ENCODE data around the gene EPC1.

Gene EPC1

GRCh38 chr10:32329061-32329460 lies 17.9 kb downstream of the EPC1 start:
- TF ChIP-seq FOXM1 (IDR thresholded peaks at IDR 0.05; ENCODE audit: borderline replicate concordance, low read depth), result no peak
- no peak for TF ChIP-seq TAF1 (IDR thresholded peaks at IDR 0.05; ENCODE audit: low read depth)
- TF ChIP-seq CEBPB (IDR thresholded peaks at IDR 0.05), result no peak
- no peak for TF ChIP-seq EP300 (IDR thresholded peaks at IDR 0.05; ENCODE audit: borderline replicate concordance)
- TF ChIP-seq TCF12 (IDR thresholded peaks at IDR 0.05; ENCODE audit: low read depth), result no peak
- no peak for TF ChIP-seq NFIC (IDR thresholded peaks at IDR 0.05)
- TF ChIP-seq, protein P1, sequence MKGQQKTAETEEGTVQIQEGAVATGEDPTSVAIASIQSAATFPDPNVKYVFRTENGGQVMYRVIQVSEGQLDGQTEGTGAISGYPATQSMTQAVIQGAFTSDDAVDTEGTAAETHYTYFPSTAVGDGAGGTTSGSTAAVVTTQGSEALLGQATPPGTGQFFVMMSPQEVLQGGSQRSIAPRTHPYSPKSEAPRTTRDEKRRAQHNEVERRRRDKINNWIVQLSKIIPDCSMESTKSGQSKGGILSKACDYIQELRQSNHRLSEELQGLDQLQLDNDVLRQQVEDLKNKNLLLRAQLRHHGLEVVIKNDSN (IDR thresholded peaks at IDR 0.05), result no peak
- no peak for TF ChIP-seq TEAD4 (IDR thresholded peaks at IDR 0.05)
- TF ChIP-seq ZBTB7A (IDR thresholded peaks at IDR 0.05; ENCODE audit: low read depth), result no peak
- TF ChIP-seq, protein P2, sequence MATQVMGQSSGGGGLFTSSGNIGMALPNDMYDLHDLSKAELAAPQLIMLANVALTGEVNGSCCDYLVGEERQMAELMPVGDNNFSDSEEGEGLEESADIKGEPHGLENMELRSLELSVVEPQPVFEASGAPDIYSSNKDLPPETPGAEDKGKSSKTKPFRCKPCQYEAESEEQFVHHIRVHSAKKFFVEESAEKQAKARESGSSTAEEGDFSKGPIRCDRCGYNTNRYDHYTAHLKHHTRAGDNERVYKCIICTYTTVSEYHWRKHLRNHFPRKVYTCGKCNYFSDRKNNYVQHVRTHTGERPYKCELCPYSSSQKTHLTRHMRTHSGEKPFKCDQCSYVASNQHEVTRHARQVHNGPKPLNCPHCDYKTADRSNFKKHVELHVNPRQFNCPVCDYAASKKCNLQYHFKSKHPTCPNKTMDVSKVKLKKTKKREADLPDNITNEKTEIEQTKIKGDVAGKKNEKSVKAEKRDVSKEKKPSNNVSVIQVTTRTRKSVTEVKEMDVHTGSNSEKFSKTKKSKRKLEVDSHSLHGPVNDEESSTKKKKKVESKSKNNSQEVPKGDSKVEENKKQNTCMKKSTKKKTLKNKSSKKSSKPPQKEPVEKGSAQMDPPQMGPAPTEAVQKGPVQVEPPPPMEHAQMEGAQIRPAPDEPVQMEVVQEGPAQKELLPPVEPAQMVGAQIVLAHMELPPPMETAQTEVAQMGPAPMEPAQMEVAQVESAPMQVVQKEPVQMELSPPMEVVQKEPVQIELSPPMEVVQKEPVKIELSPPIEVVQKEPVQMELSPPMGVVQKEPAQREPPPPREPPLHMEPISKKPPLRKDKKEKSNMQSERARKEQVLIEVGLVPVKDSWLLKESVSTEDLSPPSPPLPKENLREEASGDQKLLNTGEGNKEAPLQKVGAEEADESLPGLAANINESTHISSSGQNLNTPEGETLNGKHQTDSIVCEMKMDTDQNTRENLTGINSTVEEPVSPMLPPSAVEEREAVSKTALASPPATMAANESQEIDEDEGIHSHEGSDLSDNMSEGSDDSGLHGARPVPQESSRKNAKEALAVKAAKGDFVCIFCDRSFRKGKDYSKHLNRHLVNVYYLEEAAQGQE (IDR thresholded peaks at IDR 0.05; ENCODE audit: low read depth), result no peak

GRCh38 chr10:32328499-32328898 lies 18.5 kb downstream of the EPC1 start:
- TF ChIP-seq MAX (IDR thresholded peaks at IDR 0.05), result no peak
- no peak for TF ChIP-seq CEBPB (IDR thresholded peaks at IDR 0.05)
- TF ChIP-seq TAF1 (IDR thresholded peaks at IDR 0.05; ENCODE audit: low read depth), result no peak
- TF ChIP-seq YY1 (IDR thresholded peaks at IDR 0.05; ENCODE audit: low read depth), result no peak
- no peak for TF ChIP-seq RAD21 (IDR thresholded peaks at IDR 0.05; ENCODE audit: low read depth)

DNA sequence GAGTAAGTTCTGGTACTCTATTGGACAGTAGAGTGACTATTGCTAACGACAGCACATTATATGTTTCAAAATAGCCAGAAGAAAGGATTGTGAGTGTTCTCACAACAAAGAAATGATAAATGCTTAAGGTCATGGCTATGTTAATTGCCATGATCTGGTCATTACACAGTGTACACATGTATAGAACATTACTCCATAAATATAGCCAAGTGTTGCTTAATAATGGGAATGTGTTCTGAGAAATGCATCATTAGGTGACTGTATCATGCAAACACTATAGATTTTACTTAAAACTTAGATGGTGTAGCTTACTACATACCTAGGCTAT lies 19.6 kb downstream of the EPC1 start:
- TF ChIP-seq EP300 (IDR thresholded peaks at IDR 0.05; ENCODE audit: borderline replicate concordance), result no peak

- TF ChIP-seq TEAD4 (IDR thresholded peaks at IDR 0.05), result no peak
- no peak for TF ChIP-seq TCF12 (IDR thresholded peaks at IDR 0.05; ENCODE audit: low read depth)
Measured at GRCh38 chr10:32326680-32327363, 20.1 kb downstream of the EPC1 start.

GRCh38 chr10:32326119-32326518 lies 20.8 kb downstream of the EPC1 start:
- TF ChIP-seq YY1 (IDR thresholded peaks at IDR 0.05; ENCODE audit: low read depth), result no peak
- no peak for TF ChIP-seq RAD21 (IDR thresholded peaks at IDR 0.05; ENCODE audit: low read depth)
- TF ChIP-seq TCF12 (IDR thresholded peaks at IDR 0.05; ENCODE audit: low read depth), result no peak
- no peak for TF ChIP-seq EP300 (IDR thresholded peaks at IDR 0.05; ENCODE audit: borderline replicate concordance)

- TF ChIP-seq TAF1 (IDR thresholded peaks at IDR 0.05; ENCODE audit: low read depth) (no peak), EP300 (IDR thresholded peaks at IDR 0.05; ENCODE audit: borderline replicate concordance) (no peak), MAX (IDR thresholded peaks at IDR 0.05) (no peak), RAD21 (IDR thresholded peaks at IDR 0.05; ENCODE audit: low read depth) (no peak), YY1 (IDR thresholded peaks at IDR 0.05; ENCODE audit: low read depth) (no peak), ZBTB7A (IDR thresholded peaks at IDR 0.05; ENCODE audit: low read depth) (no peak), CEBPB (IDR thresholded peaks at IDR 0.05) (no peak), NFIC (IDR thresholded peaks at IDR 0.05) (no peak), FOXM1 (IDR thresholded peaks at IDR 0.05; ENCODE audit: borderline replicate concordance, low read depth) (no peak), EGR1 (IDR thresholded peaks at IDR 0.05) (no peak)
- TF ChIP-seq, protein P2 (IDR thresholded peaks at IDR 0.05; ENCODE audit: low read depth), result no peak
Measured at GRCh38 chr10:32323051-32323450, 23.9 kb downstream of the EPC1 start.

GRCh38 chr10:32321016-32321631 lies 25.8 kb downstream of the EPC1 start:
- no peak for TF ChIP-seq ZBTB7A (IDR thresholded peaks at IDR 0.05; ENCODE audit: low read depth)
- TF ChIP-seq, protein P1 (IDR thresholded peaks at IDR 0.05), result no peak
- no peak for TF ChIP-seq TAF1 (IDR thresholded peaks at IDR 0.05; ENCODE audit: low read depth)
- no peak for TF ChIP-seq FOXM1 (IDR thresholded peaks at IDR 0.05; ENCODE audit: borderline replicate concordance, low read depth)
- TF ChIP-seq RAD21 (IDR thresholded peaks at IDR 0.05; ENCODE audit: low read depth), result no peak
- TF ChIP-seq YY1 (IDR thresholded peaks at IDR 0.05; ENCODE audit: low read depth), result no peak
- no peak for TF ChIP-seq EGR1 (IDR thresholded peaks at IDR 0.05)
- TF ChIP-seq CEBPB (IDR thresholded peaks at IDR 0.05), result no peak
- no peak for TF ChIP-seq EP300 (IDR thresholded peaks at IDR 0.05; ENCODE audit: borderline replicate concordance)
- TF ChIP-seq, protein P2 (IDR thresholded peaks at IDR 0.05; ENCODE audit: low read depth), result no peak
- TF ChIP-seq TEAD4 (IDR thresholded peaks at IDR 0.05), result no peak
- TF ChIP-seq MAX (IDR thresholded peaks at IDR 0.05), result no peak
- no peak for TF ChIP-seq NFIC (IDR thresholded peaks at IDR 0.05)
- TF ChIP-seq TCF12 (IDR thresholded peaks at IDR 0.05; ENCODE audit: low read depth), result no peak
- no peak for TF ChIP-seq CREB1 (IDR thresholded peaks at IDR 0.05; ENCODE audit: low read depth)
